Measurements from ENCODE around the gene VDAC1.
A peak's percentile ranks its signal among the peaks of the same experiment; 100 is the strongest.

VDAC1 gene

DNA sequence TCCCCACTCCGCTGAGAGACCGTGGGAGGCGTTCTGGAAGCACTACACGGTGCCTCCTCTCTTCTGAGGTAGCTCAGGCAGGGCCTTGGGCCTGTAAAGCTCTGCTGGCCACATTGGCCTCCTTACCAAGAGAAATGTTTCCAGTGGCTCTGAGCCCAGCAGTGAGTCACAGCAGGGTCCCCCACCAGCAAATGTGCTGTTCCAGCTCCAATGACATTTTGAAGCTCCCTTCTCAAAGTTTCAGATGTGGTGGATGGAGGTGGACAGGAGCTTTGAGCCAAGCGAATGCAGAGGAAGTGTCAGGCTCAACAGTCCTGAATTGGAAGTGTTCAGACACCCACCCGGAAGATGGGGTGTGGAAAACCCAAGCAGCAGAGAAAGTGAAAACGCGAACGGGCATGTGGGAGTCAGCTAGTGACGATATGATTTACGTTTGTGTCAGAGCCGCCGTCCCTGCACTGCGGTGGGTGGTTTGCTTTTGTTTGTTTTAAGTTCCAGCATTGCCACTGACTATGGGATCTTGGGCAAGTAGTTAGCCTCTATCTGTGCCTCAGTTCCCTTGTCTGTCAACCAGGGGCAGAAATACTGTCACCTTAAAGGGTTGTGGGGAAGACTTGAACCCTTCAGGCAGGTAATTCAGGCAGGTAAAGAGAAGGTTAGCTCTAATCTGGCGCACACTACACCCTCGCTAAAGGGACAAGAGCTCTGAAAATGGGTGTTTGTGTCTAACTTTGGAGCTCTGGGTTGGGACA, 74.5 kb downstream of the VDAC1 start:
- H3K9ac ChIP-seq, result peak overlapping the region in 5 of 11 experiments; percentile 2 to 46 (median 19); a peak in 5 of 22 replicates
- no peak for TF ChIP-seq Cebpa-rat (IDR thresholded peaks at IDR 0.05)
- H3K27ac ChIP-seq, result peak overlapping the region in 8 of 11 experiments; percentile 10 to 47 (median 37); a peak in 12 of 22 replicates
- H3K9me3 ChIP-seq (replicated peaks in 1 of 11), result no peaks in the 10 kb centered on the region
- no peaks in the 10 kb centered on the region for H3K36me3 ChIP-seq
- H3K4me2 ChIP-seq, result peak overlapping the region; percentile 74 to 98 (median 91)
- H3K4me1 ChIP-seq, result peaks cover 70 to 96% (median 90%) of the 10 kb centered on the region in 10 experiments
- H3K27me3 ChIP-seq, result peaks cover 0 to 24% (median 0%) of the 10 kb centered on the region in 11 experiments; a peak in 4 of 22 replicates
- H4K20me1 ChIP-seq, result peaks cover 0 to 6% (median 0%) of the 10 kb centered on the region in 11 experiments; a peak in 4 of 22 replicates
- 0 out of 20 replicates have a peak overlapping the region, but pooled peaks of 1 of the 10 experiments have one; percentile 1 for H3K4me3 ChIP-seq

DNA sequence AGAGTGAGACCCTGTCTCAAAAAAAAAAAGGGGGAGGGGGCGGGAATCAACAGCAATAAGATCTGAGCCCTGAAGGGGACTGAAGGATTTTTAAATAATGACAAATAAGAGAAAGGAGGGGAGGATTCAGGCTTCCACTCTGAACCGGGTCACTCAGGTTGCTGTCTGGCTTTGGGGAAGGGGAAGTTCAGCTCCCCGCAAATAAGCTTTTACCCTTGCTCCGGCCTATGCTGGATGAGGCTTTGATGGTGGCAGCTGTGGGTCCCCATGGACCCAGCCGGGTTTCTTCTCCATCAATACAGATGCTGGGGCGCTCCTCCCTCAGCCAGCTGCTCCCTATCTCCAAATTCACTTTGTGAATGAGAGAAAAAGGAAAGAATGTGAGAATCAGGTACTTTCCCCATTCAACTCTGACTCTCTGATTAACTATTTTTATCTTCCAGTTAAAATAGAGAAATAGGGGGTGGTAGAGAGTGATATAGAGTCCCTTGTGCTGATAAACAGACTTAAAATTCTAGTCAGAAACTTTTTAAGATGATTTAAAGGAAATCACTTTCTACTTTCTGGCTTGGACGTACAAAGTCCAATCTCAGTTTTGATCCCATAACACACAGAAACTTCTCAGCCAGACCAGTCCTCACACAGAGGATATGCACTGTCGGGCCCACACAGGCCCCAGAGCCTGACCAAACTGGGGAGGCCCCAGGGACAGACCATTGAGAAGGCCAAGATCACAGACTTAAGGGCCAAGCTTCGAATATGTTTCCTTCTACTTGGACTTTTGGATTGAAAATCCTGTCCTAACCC, 76.0 kb downstream of the VDAC1 start:
- Histone ChIP-seq H3K4me3 (no peak overlapping the region), H3K9me3 (replicated peaks in 1 of 11) (no peaks in the 10 kb centered on the region), H4K20me1 (peaks cover 0 to 6% (median 0%) of the 10 kb centered on the region in 11 experiments; a peak in 3 of 22 replicates), H3K27me3 (peaks cover 0 to 18% (median 0%) of the 10 kb centered on the region in 11 experiments; a peak in 4 of 22 replicates), H3K9ac (0 out of 22 replicates have a peak overlapping the region, but pooled peaks of 1 of the 11 experiments have one; percentile 33), H3K4me1 (peaks cover 55 to 95% (median 88%) of the 10 kb centered on the region in 10 experiments), H3K36me3 (no peaks in the 10 kb centered on the region), H3K4me2 (peak overlapping the region; percentile 74 to 98 (median 91)), H3K27ac (peak overlapping the region in 1 of 11 experiments; percentile 9; a peak in 2 of 22 replicates)
- no peak for TF ChIP-seq Cebpa-rat (IDR thresholded peaks at IDR 0.05)

DNA sequence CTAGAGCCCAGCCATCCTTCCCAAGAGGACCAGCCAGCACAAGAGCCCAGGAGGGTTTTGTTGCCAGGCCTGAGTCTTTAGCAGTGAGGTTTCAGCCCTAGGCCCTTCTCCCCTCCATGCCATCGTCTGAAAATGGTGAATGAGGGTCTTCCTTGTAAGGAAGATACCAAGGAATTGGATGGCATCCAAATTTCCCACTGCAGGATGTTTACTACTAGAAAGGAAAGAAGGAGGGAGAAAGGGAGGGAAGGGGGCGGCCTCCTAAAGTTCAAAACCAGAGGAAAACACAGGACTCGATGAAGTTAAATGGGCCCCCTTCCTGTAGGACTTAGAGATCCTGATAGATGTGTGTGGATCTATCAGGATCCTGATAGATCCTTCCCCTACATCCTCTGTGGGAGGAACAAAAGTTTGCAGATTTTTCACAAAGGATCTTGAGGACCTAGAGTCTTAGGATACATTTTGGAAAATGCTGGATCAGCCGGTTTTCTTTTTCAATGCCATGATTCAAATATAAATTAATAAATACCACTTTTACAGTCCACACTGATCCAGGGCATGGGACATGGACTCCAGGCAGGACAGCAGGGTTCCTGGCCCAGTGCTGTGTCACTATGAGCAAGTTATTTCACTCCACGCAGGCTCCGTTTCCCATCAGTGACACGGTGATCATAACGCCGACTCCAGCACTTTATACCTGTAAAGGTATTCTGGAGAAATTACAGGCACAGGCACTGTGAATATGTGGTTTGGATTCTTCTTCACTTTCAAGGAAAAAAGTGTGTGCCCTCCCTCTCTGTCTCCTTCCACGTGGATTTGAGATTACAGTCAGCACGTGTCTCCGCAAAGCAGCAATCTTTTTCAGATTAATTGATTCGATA, 77.2 kb downstream of the VDAC1 start:
- H4K20me1 ChIP-seq, result no peaks in the 10 kb centered on the region
- peaks cover 0 to 13% (median 0%) of the 10 kb centered on the region in 11 experiments; a peak in 3 of 22 replicates for H3K27me3 ChIP-seq
- peak overlapping the region in 9 of 11 experiments; percentile 2 to 98 (median 89); a peak in 16 of 22 replicates for H3K4me2 ChIP-seq
- no peaks in the 10 kb centered on the region for H3K36me3 ChIP-seq
- no peak overlapping the region for H3K4me3 ChIP-seq
- TF ChIP-seq Cebpa-rat (IDR thresholded peaks at IDR 0.05), result no peak
- peaks cover 43 to 82% (median 75%) of the 10 kb centered on the region in 10 experiments for H3K4me1 ChIP-seq
- peak overlapping the region in 1 of 11 experiments; percentile 8; a peak in 1 of 22 replicates for H3K9ac ChIP-seq
- H3K9me3 ChIP-seq (replicated peaks in 1 of 11), result no peaks in the 10 kb centered on the region
- H3K27ac ChIP-seq, result no peak overlapping the region

DNA sequence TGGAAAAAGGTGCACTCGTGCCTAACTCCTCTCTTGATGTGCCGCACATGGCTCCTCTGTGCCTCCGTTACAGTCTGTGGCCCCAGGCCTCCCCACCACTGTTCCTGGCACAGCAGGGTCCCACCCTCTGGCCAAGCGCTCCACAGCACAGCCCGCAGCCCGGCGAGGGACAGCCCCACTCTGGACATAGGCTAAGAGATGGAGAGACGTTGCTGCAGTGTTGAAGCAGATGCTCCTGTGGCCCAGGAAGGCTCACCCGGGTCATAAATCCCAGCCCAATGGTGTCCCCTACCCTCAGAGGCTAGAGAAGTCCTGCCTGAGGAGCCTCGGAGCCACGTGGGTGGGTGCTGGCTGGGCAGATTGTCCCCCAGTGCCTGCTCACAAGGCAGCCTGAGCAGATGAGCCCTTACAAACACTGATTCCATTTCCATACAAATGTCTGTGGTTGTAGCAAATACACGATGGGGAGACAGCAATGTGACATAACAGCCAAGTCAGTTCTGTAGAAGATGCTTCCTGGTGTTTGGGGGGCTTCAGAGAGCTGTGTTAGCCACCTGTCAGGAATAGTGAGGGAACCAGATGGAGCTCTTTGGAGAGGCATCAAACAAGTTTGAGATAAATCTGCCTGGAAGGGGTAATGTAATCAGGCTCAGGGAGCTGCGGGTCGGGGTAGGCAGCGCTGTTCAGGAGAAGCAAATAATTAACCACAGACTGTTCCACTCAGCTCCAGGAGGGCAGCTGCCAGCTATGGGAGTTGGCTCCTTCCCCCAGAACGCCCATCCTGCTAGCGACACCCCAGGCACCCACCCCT, 78.1 kb downstream of the VDAC1 start:
- no peaks in the 10 kb centered on the region for H3K36me3 ChIP-seq
- peak overlapping the region in 9 of 11 experiments; percentile 2 to 98 (median 61); a peak in 17 of 22 replicates for H3K4me2 ChIP-seq
- H3K9ac ChIP-seq, result peak overlapping the region in 1 of 11 experiments; percentile 8; a peak in 1 of 22 replicates
- no peak for TF ChIP-seq Cebpa-rat (IDR thresholded peaks at IDR 0.05)
- no peak overlapping the region for H3K27ac ChIP-seq
- H3K4me3 ChIP-seq, result no peak overlapping the region
- H3K4me1 ChIP-seq, result peaks cover 34 to 74% (median 67%) of the 10 kb centered on the region in 10 experiments
- no peaks in the 10 kb centered on the region for H3K9me3 ChIP-seq (replicated peaks in 1 of 11)
- no peaks in the 10 kb centered on the region for H4K20me1 ChIP-seq
- H3K27me3 ChIP-seq, result peaks cover 0 to 13% (median 0%) of the 10 kb centered on the region in 11 experiments; a peak in 3 of 22 replicates

- H3K4me2 ChIP-seq, result peak overlapping the region in 8 of 11 experiments; percentile 43 to 98 (median 64); a peak in 10 of 22 replicates
- H3K27ac ChIP-seq, result no peak overlapping the region
Observed at GRCh38 chr5:133925866-133926488, 78.8 kb downstream of the VDAC1 start.

DNA sequence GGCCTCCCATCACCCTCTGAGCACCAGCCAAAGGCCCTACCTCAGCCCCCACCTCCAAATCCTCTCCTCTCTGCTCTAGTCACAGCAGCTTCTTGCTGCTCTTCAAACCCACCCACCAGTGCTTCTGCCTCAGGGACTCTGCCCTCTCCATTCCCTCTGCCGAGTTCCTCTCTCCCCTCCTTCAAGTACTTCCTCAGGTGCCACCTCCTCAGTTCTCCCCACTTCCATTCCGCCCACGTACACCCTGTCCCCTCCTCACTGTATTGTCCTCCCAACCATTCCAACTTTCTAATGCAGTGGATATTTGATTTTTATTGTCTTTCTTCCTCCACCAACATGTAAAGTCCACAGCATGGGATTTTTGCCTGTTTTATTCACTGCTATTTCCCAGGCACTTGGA, 79.5 kb downstream of the VDAC1 start:
- Histone ChIP-seq H3K9me3 (replicated peaks in 1 of 11) (no peaks in the 10 kb centered on the region), H3K36me3 (no peaks in the 10 kb centered on the region), H3K4me1 (peaks cover 20 to 61% (median 53%) of the 10 kb centered on the region in 10 experiments), H3K4me2 (peak overlapping the region in 7 of 11 experiments; percentile 19 to 44 (median 35); a peak in 9 of 22 replicates), H3K27me3 (peaks cover 0 to 13% (median 0%) of the 10 kb centered on the region in 11 experiments; a peak in 3 of 22 replicates), H3K27ac (no peak overlapping the region), H4K20me1 (no peaks in the 10 kb centered on the region), H3K4me3 (no peak overlapping the region), H3K9ac (no peak overlapping the region)
- no peak for TF ChIP-seq Cebpa-rat (IDR thresholded peaks at IDR 0.05)

More at GRCh38 chr5:133925866-133926488, 78.8 kb downstream of the VDAC1 start:
- Histone ChIP-seq H3K36me3 (no peaks in the 10 kb centered on the region), H4K20me1 (no peaks in the 10 kb centered on the region), H3K4me3 (no peak overlapping the region), H3K4me1 (peaks cover 27 to 67% (median 60%) of the 10 kb centered on the region in 10 experiments), H3K9me3 (replicated peaks in 1 of 11) (no peaks in the 10 kb centered on the region), H3K27me3 (peaks cover 0 to 13% (median 0%) of the 10 kb centered on the region in 11 experiments; a peak in 3 of 22 replicates), H3K9ac (no peak overlapping the region)
- no peak for TF ChIP-seq Cebpa-rat (IDR thresholded peaks at IDR 0.05)
